NCI-H82 treated with DMSO at 0.1 percent for 48 hours (cell line): ENCODE results near the gene XPO5.

Experiments used
- DNase-seq: peaks from one replicate; lab custom pipeline; 2025; ENCODE audit not compliant: unreplicated experiment; lab: John Stamatoyannopoulos, UW

Gene XPO5

DNA sequence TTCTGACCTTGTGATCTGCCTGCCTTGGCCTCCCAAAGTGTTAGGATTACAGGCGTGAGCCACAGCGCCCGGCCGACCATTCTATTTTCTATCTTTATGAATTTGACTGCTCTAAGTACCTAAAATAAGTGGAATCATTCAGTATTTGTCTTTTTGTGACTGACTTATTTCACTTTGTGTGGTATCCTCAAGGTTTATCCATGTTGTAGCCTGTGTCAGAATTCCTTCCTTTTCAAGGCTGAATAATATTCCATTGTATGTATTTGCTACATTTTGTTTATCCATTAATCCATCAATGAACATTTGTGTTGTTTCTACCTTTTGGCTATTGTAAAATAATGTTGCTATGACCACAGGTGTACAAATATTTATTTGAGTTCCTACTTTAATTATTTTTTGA lies 103.3 kb downstream of the XPO5 start:
- no peak for DNase-seq
